IMR-90 (cell line): ENCODE data around the gene ZNF423. TPM values are rescaled to one million over a fixed set of nuclear protein-coding genes. Genes with fewer than 3 reads are reported as not detected.
A peak's percentile ranks its signal among the peaks of the same experiment; 100 is the strongest.

Experiments used
- ATAC-seq: fragments of 200-7000 bp; cut with Tn5 transposase; 2 replicates; pipeline ENCODE4 v1.9.1; 2020; ENCODE audit warnings: low read depth, mild to moderate bottlenecking, moderate library complexity
- BruUV-seq: library from RNA; stranded (reverse); fragments of 400-500 nt; replicated peaks from 2 replicates; lab custom pipeline; 2021; lab: Mats Ljungman, UMichigan
- CTCF ChIA-PET: fragments of 300-600 bp; formaldehyde crosslinking; extraction: SDS; loops from one replicate; lab custom pipeline; 2021; ENCODE audit warnings: antibody characterized with exemption; lab: Yijun Ruan, JAX
- POLR2A ChIA-PET: fragments of 300-600 bp; sonication (Branson Sonifier 250); formaldehyde crosslinking; loops from one replicate; lab custom pipeline; 2022; ENCODE audit warnings: antibody characterized with exemption; ENCODE audit not compliant: unreplicated experiment; lab: Charles Lee
- DNase-seq: peaks from one replicate; pipeline ENCODE4 v3.0.0; 2013
- H2AFZ ChIP-seq: replicated peaks from 2 replicates; pipeline ENCODE3; 2013; ENCODE audit warnings: low read length, mild to moderate bottlenecking; ENCODE audit not compliant: poor library complexity
- H2AK5ac ChIP-seq: 2 replicates; pipeline ENCODE4 v1.6.1; 2013; ENCODE audit warnings: low read depth, low read length, inconsistent platforms
- H2AK9ac ChIP-seq: replicated peaks from 2 replicates; pipeline ENCODE3; 2013; ENCODE audit warnings: mild to moderate bottlenecking, low read depth, low read length, moderate library complexity; ENCODE audit not compliant: poor library complexity
- H2BK120ac ChIP-seq: 2 replicates; pipeline ENCODE4 v1.6.1; 2013; ENCODE audit warnings: low read depth, low read length, inconsistent platforms
- H2BK15ac ChIP-seq: 3 replicates; pipeline ENCODE4 v1.6.1; 2013; ENCODE audit warnings: low read depth, low read length, inconsistent platforms
- H2BK20ac ChIP-seq: 2 replicates; pipeline ENCODE4 v1.6.1; 2013; ENCODE audit warnings: low read depth, mild to moderate bottlenecking, inconsistent platforms, low read length, moderate library complexity
- H2BK5ac ChIP-seq: 2 replicates; pipeline ENCODE4 v1.6.1; 2013; ENCODE audit warnings: mild to moderate bottlenecking, low read depth, low read length, inconsistent platforms; ENCODE audit not compliant: poor library complexity, severe bottlenecking
- H3K14ac ChIP-seq: replicated peaks from 2 replicates; pipeline ENCODE4 v1.6.1; 2013; ENCODE audit warnings: low read depth, low read length, inconsistent platforms
- H3K18ac ChIP-seq: 2 replicates; pipeline ENCODE4 v1.6.1; 2013; ENCODE audit warnings: low read depth, low read length, control low read depth
- H3K23ac ChIP-seq: 2 replicates; pipeline ENCODE4 v1.6.1; 2013; ENCODE audit warnings: low read depth, low read length, inconsistent platforms
- H3K27ac ChIP-seq: 2 replicates; pipeline ENCODE4 v1.5.1; 2013; ENCODE audit warnings: mild to moderate bottlenecking, control low read depth, low read length; ENCODE audit not compliant: insufficient read depth
- H3K27me3 ChIP-seq: 2 replicates; pipeline ENCODE4 v1.6.1; 2013; ENCODE audit warnings: low read length; ENCODE audit not compliant: control insufficient read depth, insufficient read depth
- H3K36me3 ChIP-seq: 2 replicates; pipeline ENCODE4 v1.6.1; 2013; ENCODE audit warnings: low read length, mixed read lengths; ENCODE audit not compliant: control insufficient read depth, insufficient read depth
- H3K4ac ChIP-seq: 2 replicates; pipeline ENCODE4 v1.6.1; 2013; ENCODE audit warnings: low read depth, low read length, inconsistent platforms
- H3K4me1 ChIP-seq: 2 replicates; pipeline ENCODE4 v1.6.1; 2013; ENCODE audit warnings: low read length, mixed read lengths; ENCODE audit not compliant: control insufficient read depth, insufficient read depth
- H3K4me2 ChIP-seq: 2 replicates; pipeline ENCODE4 v1.6.1; 2013; ENCODE audit warnings: low read depth, mild to moderate bottlenecking, control low read depth, low read length, moderate library complexity
- H3K4me3 ChIP-seq: 2 replicates; pipeline ENCODE4 v1.5.1; 2013; ENCODE audit warnings: low read depth, mild to moderate bottlenecking, control low read depth, low read length, moderate library complexity; ENCODE audit not compliant: insufficient read depth
- H3K56ac ChIP-seq: 2 replicates; pipeline ENCODE4 v1.6.1; 2013; ENCODE audit warnings: low read length, inconsistent platforms; ENCODE audit not compliant: insufficient read depth; ENCODE audit errors: extremely low read depth
- H3K79me1 ChIP-seq, 2 experiments: 2 replicates each; pipeline ENCODE4 v1.6.1; 2013; ENCODE audit warnings: low read length in 2 of 2, inconsistent platforms in 1 of 2, low read depth in 1 of 2
- H3K9ac ChIP-seq: 2 replicates; pipeline ENCODE4 v1.6.1; 2013; ENCODE audit warnings: low read depth, low read length, control low read depth
- H3K9me1 ChIP-seq: 2 replicates; pipeline ENCODE4 v1.6.1; 2013; ENCODE audit warnings: low read length, inconsistent platforms; ENCODE audit not compliant: insufficient read depth
- H3K9me3 ChIP-seq: 2 replicates; pipeline ENCODE4 v1.6.1; 2013; ENCODE audit warnings: low read length; ENCODE audit not compliant: control insufficient read depth, insufficient read depth
- H4K20me1 ChIP-seq: 2 replicates; pipeline ENCODE4 v1.6.1; 2013; ENCODE audit warnings: low read length, inconsistent platforms; ENCODE audit not compliant: insufficient read depth
- H4K5ac ChIP-seq: 2 replicates; pipeline ENCODE4 v1.6.1; 2013; ENCODE audit warnings: mild to moderate bottlenecking, low read depth, low read length, control low read depth
- H4K8ac ChIP-seq, 2 experiments: 2 replicates each; pipeline ENCODE4 v1.6.1; 2013; ENCODE audit warnings: low read depth in 2 of 2, low read length in 2 of 2, control low read depth in 1 of 2, inconsistent platforms in 1 of 2
- H4K91ac ChIP-seq: 2 replicates; pipeline ENCODE4 v1.6.1; 2013; ENCODE audit warnings: low read depth, low read length, inconsistent platforms; ENCODE audit not compliant: insufficient read depth
- CEBPB ChIP-seq: IDR thresholded peaks from 2 replicates; pipeline ENCODE4 v1.6.1; 2012; ENCODE audit warnings: low read depth, low read length, improper control_type of control experiment
- CHD1 ChIP-seq: IDR thresholded peaks from 2 replicates; pipeline ENCODE4 v1.6.1; 2012; ENCODE audit warnings: low read depth, low read length, improper control_type of control experiment
- FOS ChIP-seq: fragments of 150-350 bp; IDR thresholded peaks from 2 replicates; pipeline ENCODE4 v1.6.1; 2016; ENCODE audit warnings: low read depth, low read length
- MAZ ChIP-seq: IDR thresholded peaks from 2 replicates; pipeline ENCODE4 v1.6.1; 2012; ENCODE audit warnings: low read depth, mild to moderate bottlenecking, low read length, improper control_type of control experiment, moderate library complexity, borderline replicate concordance
- POLR2A ChIP-seq: IDR thresholded peaks from 2 replicates; pipeline ENCODE4 v1.6.1; 2012; ENCODE audit warnings: mild to moderate bottlenecking, low read depth, low read length
- WGBS, 2 experiments: methylation state at CpG; one replicate each; pipeline versions ENCODE4 v1.1.5 to v1.1.7; 2013; ENCODE audit warnings: missing lambda C conversion rate in 2 of 2; ENCODE audit not compliant: insufficient read length in 1 of 2; ENCODE audit errors: extremely low coverage in 2 of 2; 5-methylcytosine and 5-hydroxymethylcytosine counted together
- dilution Hi-C: fragments of 300-500 bp; cut with HindIII; formaldehyde crosslinking; loops from one replicate; pipeline ENCODE4 v1.14.3; 2018; ENCODE audit warnings: low sequenced_read_pairs; ENCODE audit not compliant: unreplicated experiment
- in situ Hi-C: fragments of 300-500 bp; cut with MboI; formaldehyde crosslinking; loops from 3 replicates; pipeline ENCODE4 v1.14.3; 2019; ENCODE audit warnings: low sequenced_read_pairs, inconsistent platforms, mixed read lengths
- intact Hi-C: fragments of 100-400 bp; cut with micrococcal nuclease; formaldehyde crosslinking; loops from 2 replicates; pipeline ENCODE4 v1.10.0; 2022
- polyA plus RNA-seq, 3 experiments: library from polyadenylated mRNA; depleted of rRNA; stranded (reverse); fragments of >200 nt; gene quantifications; 2 replicates each; pipeline ENCODE4 v1.2.3, GENCODE V29; 2012; ENCODE audit warnings: low replicate concordance in 1 of 3
- total RNA-seq: library from RNA; depleted of rRNA; stranded (reverse); fragments of >200 nt; gene quantifications from 2 replicates; pipeline ENCODE4 v1.2.3, GENCODE V29; 2012

Gene ZNF423
- total and polyA plus RNA-seq, 2 of the 4 experiments (the other 2 are of a cell fraction) = under 0.01 to 0.10 TPM

DNA sequence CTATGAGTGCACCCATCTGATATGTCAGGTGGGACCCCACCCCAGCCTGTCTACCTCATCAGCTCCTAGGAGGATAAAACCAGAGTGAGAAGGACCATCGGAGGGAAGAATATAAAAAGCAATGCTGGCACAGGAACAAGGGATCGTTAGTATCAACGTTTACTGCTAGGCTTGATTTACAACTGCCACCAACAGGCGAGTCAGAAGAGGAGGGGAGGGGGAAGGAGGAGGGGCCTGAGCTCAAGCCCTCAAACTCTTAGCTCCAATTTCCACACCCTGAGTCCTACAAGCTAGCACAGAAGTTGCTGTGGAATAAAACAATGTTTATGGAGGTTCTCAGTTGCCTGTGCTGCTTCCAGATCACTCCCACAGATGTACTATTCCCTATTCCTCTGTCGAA, 247.8 kb downstream of the ZNF423 start:
- H3K14ac ChIP-seq = no peak overlapping the region
- no peak overlapping the region for H3K23ac ChIP-seq
- no peak overlapping the region for H2BK15ac ChIP-seq
- WGBS, 2 experiments = no CpG with 5 or more reads among the region's 5 CpGs
- H2BK120ac ChIP-seq = no peak overlapping the region
- ATAC-seq (no peak), DNase-seq (no peak)
- ChIA-PET CTCF (no interaction called here), POLR2A (no interaction called here)
- no peak overlapping the region for H3K4ac ChIP-seq
- H3K27ac ChIP-seq = no peak overlapping the region
- BruUV-seq = no TSS peak
- no peak overlapping the region for H2AFZ ChIP-seq
- H3K9ac ChIP-seq = no peak overlapping the region
- no peak overlapping the region for H2AK9ac ChIP-seq
- no peak overlapping the region for H3K56ac ChIP-seq
- H3K9me1 ChIP-seq = no peaks in the 10 kb centered on the region
- in situ Hi-C loops = no loop called here
- no peak overlapping the region for H4K8ac ChIP-seq
- H3K4me2 ChIP-seq = no peak overlapping the region
- no peak overlapping the region for H2BK5ac ChIP-seq
- intact Hi-C loops = loop anchor here (2.0 to 5.0 kb wide), 4 partner anchors 147 to 414 kb away; partner anchors contain the start of gene ZNF423
- H3K79me1 ChIP-seq = no peaks in the 10 kb centered on the region
- H4K20me1 ChIP-seq = no peaks in the 10 kb centered on the region
- H2AK5ac ChIP-seq = no peak overlapping the region
- H3K4me1 ChIP-seq = no peaks in the 10 kb centered on the region
- no peak overlapping the region for H3K4me3 ChIP-seq
- no peaks in the 10 kb centered on the region for H3K9me3 ChIP-seq
- H3K27me3 ChIP-seq = peaks cover 17% of the 10 kb centered on the region; the same call in 1 of the 2 replicates
- H4K5ac ChIP-seq = no peak overlapping the region
- H3K18ac ChIP-seq = no peak overlapping the region
- no peak overlapping the region for H2BK20ac ChIP-seq
- H3K36me3 ChIP-seq = no peaks in the 10 kb centered on the region
- TF ChIP-seq FOS = no peak
- no peak for TF ChIP-seq CHD1
- no peak for TF ChIP-seq CEBPB
- TF ChIP-seq POLR2A = no peak
- TF ChIP-seq MAZ = peak; percentile 31; the same call in 1 of the 2 replicates
- dilution Hi-C loops = no loop called here
- no peak overlapping the region for H4K91ac ChIP-seq
